B cell (primary cell): ENCODE measurements around the gene ANKRD30A. TPM values are rescaled to one million over a fixed set of nuclear protein-coding genes. Genes with fewer than 3 reads are reported as not detected.

Experiments used
- ATAC-seq: fragments of 200-7000 bp; cut with Tn5 transposase; one replicate; pipeline ENCODE4 v1.10.0; 2021; ENCODE audit warnings: low read depth, mild to moderate bottlenecking, moderate number of reproducible peaks, moderate library complexity
- CTCF ChIA-PET: fragments of 350-600 bp; sonication (Branson Sonifier 250); formaldehyde crosslinking; loops from one replicate; lab custom pipeline; 2021; ENCODE audit warnings: antibody characterized with exemption, inconsistent platforms; lab: Charles Lee
- POLR2A ChIA-PET: fragments of 350-600 bp; sonication (Branson Sonifier 250); formaldehyde crosslinking; loops from one replicate; lab custom pipeline; 2021; ENCODE audit warnings: antibody characterized with exemption; lab: Charles Lee
- DNase-seq: peaks from one replicate; pipeline ENCODE4 v3.0.0; 2013
- H2AFZ ChIP-seq: 2 replicates; pipeline ENCODE4 v1.6.1; 2012; ENCODE audit warnings: mild to moderate bottlenecking, low read depth, low read length; ENCODE audit not compliant: insufficient read depth, poor library complexity, severe bottlenecking
- H3K27ac ChIP-seq, 2 donors: 1 replicate in 1 of 2; 2 replicates in 1 of 2; pipeline ENCODE4 v1.5.1; 2012 to 2013; ENCODE audit warnings: low read length in 2 of 2, mild to moderate bottlenecking in 2 of 2, moderate library complexity in 1 of 2
- H3K27me3 ChIP-seq, 4 experiments: fragments of 200-600 bp in 1 of 4; sonication (generic) in 1 of 4; replicated peaks in 1 of 4; 1 replicate in 2 of 4; 2 replicates in 2 of 4; pipeline versions ENCODE4 v1.6.1 to v1.7.0; 2013 to 2016; ENCODE audit warnings: low read length in 3 of 4, mild to moderate bottlenecking in 2 of 4, mixed read lengths in 1 of 4, moderate library complexity in 1 of 4; ENCODE audit not compliant: insufficient read depth in 4 of 4, control insufficient read depth in 3 of 4; ENCODE audit errors: control extremely low read depth in 1 of 4
- H3K36me3 ChIP-seq, 2 experiments: replicated peaks in 1 of 2; 1 replicate in 1 of 2; 2 replicates in 1 of 2; pipeline versions ENCODE4 v1.6.1 to v1.7.1; 2013; ENCODE audit warnings: low read length in 1 of 2; ENCODE audit not compliant: insufficient read depth in 2 of 2, control insufficient read depth in 1 of 2; ENCODE audit errors: control extremely low read depth in 1 of 2, extremely low read depth in 1 of 2
- H3K4me1 ChIP-seq, 2 donors: fragments of 200-600 bp in 1 of 2; sonication (generic) in 1 of 2; 1 replicate in 1 of 2; 2 replicates in 1 of 2; pipeline versions ENCODE4 v1.5.1 to v1.6.1; 2013 to 2017; ENCODE audit warnings: low read length in 2 of 2; ENCODE audit not compliant: control insufficient read depth in 2 of 2, insufficient read depth in 2 of 2
- H3K4me2 ChIP-seq: replicated peaks from 2 replicates; pipeline ENCODE3; 2012; ENCODE audit warnings: mild to moderate bottlenecking, low read depth, low read length; ENCODE audit not compliant: poor library complexity, severe bottlenecking
- H3K4me3 ChIP-seq, 5 experiments: fragments of 200-600 bp in 1 of 5; sonication (generic) in 1 of 5; 1 replicate in 3 of 5; 2 replicates in 2 of 5; pipeline versions ENCODE4 v1.5.1 to v1.7.0; 2011 to 2016; ENCODE audit warnings: low read length in 4 of 5, mild to moderate bottlenecking in 4 of 5, low read depth in 2 of 5, control low read depth in 1 of 5, moderate library complexity in 1 of 5; ENCODE audit not compliant: insufficient read depth in 1 of 5; ENCODE audit errors: control extremely low read depth in 1 of 5, extremely low read depth in 1 of 5
- H3K79me2 ChIP-seq: fragments of 200-600 bp; sonication (generic); one replicate; pipeline ENCODE4 v1.6.0; 2016; ENCODE audit warnings: low read length; ENCODE audit not compliant: control insufficient read depth, insufficient read depth
- H3K9ac ChIP-seq: fragments of 200-600 bp; sonication (generic); 2 replicates; pipeline ENCODE4 v1.6.1; 2017; ENCODE audit warnings: mild to moderate bottlenecking, low read length, moderate library complexity
- H3K9me3 ChIP-seq, 3 donors: one replicate each; pipeline versions ENCODE4 v1.6.1 to v1.7.1; 2013; ENCODE audit warnings: low read length in 2 of 3; ENCODE audit not compliant: control insufficient read depth in 2 of 3, insufficient read depth in 1 of 3; ENCODE audit errors: control extremely low read depth in 1 of 3
- H4K20me1 ChIP-seq: 2 replicates; pipeline ENCODE4 v1.6.0; 2012; ENCODE audit warnings: mild to moderate bottlenecking, low read length; ENCODE audit not compliant: insufficient read depth, control insufficient read depth, poor library complexity, severe bottlenecking
- H3K27ac Mint-ChIP-seq: one replicate; pipeline ENCODE4 v1.8.0; 2021; ENCODE audit warnings: mixed read lengths
- H3K27me3 Mint-ChIP-seq: one replicate; pipeline ENCODE4 v1.8.0; 2021; ENCODE audit warnings: mixed read lengths
- H3K4me1 Mint-ChIP-seq: one replicate; pipeline ENCODE4 v1.8.0; 2021; ENCODE audit warnings: mixed read lengths
- H3K4me3 Mint-ChIP-seq: one replicate; pipeline ENCODE4 v1.8.0; 2021; ENCODE audit warnings: mixed read lengths
- H3K9me3 Mint-ChIP-seq: one replicate; pipeline ENCODE4 v1.8.0; 2022; ENCODE audit warnings: mixed read lengths; ENCODE audit not compliant: insufficient read depth
- CTCF ChIP-seq: fragments of 200-600 bp; IDR thresholded peaks from one replicate; pipeline ENCODE4 v1.8.0; 2022; ENCODE audit warnings: antibody characterized with exemption, mild to moderate bottlenecking
- EZH2 ChIP-seq: IDR thresholded peaks from 2 replicates; pipeline ENCODE4 v1.6.1; 2012; ENCODE audit warnings: borderline replicate concordance, low read depth, mild to moderate bottlenecking, moderate library complexity, low read length; ENCODE audit not compliant: insufficient read depth, poor library complexity, severe bottlenecking
- WGBS: methylation state at CpG from one replicate; pipeline ENCODE4 v1.1.5; 2013; ENCODE audit warnings: missing lambda C conversion rate; ENCODE audit not compliant: insufficient coverage; 5-methylcytosine and 5-hydroxymethylcytosine counted together
- intact Hi-C: fragments of 100-400 bp; cut with micrococcal nuclease; formaldehyde crosslinking; loops from one replicate; pipeline ENCODE4 v1.10.0; 2022
- polyA plus RNA-seq: library from polyadenylated mRNA; depleted of rRNA; stranded (reverse); fragments of >200 nt; gene quantifications from 2 replicates; pipeline ENCODE4 v1.2.3, GENCODE V29; 2012
- total RNA-seq, 2 donors: library from RNA; stranded (reverse); fragments of 120-200 nt in 1 of 2; gene quantifications; 1 replicate in 1 of 2; 2 replicates in 1 of 2; pipeline versions ENCODE4 v1.2.3 to v1.2.4, GENCODE V29; 2013 to 2022

Gene ANKRD30A
- total and polyA plus RNA-seq, 2 donors (not counting 1 experiment from before 2014, with no cell fraction given): not detected

GRCh38 chr10:37344413-37344812 lies 219.0 kb downstream of the ANKRD30A start:
- ChIA-PET CTCF (no interaction called here), POLR2A (no interaction called here)
- TF ChIP-seq EZH2 (no peak), CTCF (no peak)
- Histone ChIP-seq H4K20me1 (no peaks in the 10 kb centered on the region), H3K9me3 (peaks cover 0 to 13% (median 0%) of the 10 kb centered on the region in 3 donors), H3K79me2 (no peaks in the 10 kb centered on the region), H3K27me3 (no peaks in the 10 kb centered on the region), H3K4me3 (no peak overlapping the region), H3K4me1 (no peaks in the 10 kb centered on the region), H3K27ac (no peak overlapping the region), H2AFZ (no peak overlapping the region), H3K9ac (no peak overlapping the region), H3K4me2 (no peak overlapping the region), H3K36me3 (no peaks in the 10 kb centered on the region)
- no peaks in the 10 kb centered on the region for H3K4me1 Mint-ChIP-seq
- no peak overlapping the region for H3K4me3 Mint-ChIP-seq
- WGBS: 96% methylated on average over 2 of the region's 2 CpGs
- ATAC-seq (no peak), DNase-seq (no peak)
- no peak overlapping the region for H3K27ac Mint-ChIP-seq
- H3K27me3 Mint-ChIP-seq: no peaks in the 10 kb centered on the region
- peaks cover 6% of the 10 kb centered on the region for H3K9me3 Mint-ChIP-seq
- intact Hi-C loops: no loop called here

GRCh38 chr10:37379991-37380390 lies 254.6 kb downstream of the ANKRD30A start:
- Histone ChIP-seq H4K20me1 (no peaks in the 10 kb centered on the region), H3K79me2 (no peaks in the 10 kb centered on the region), H3K9me3 (peaks cover 0 to 15% (median 2%) of the 10 kb centered on the region in 3 donors), H2AFZ (no peak overlapping the region), H3K27ac (no peak overlapping the region), H3K9ac (no peak overlapping the region), H3K4me3 (no peak overlapping the region), H3K4me1 (no peaks in the 10 kb centered on the region), H3K4me2 (no peak overlapping the region), H3K27me3 (no peaks in the 10 kb centered on the region), H3K36me3 (no peaks in the 10 kb centered on the region)
- ATAC-seq: no peak
- 90% methylated on average over 3 of the region's 3 CpGs for WGBS
- ChIA-PET POLR2A (no interaction called here), CTCF (interaction anchor here (0.6 kb wide), 1 partner anchor 27 kb away, joined by 3 read pairs; no protein-coding TSS in a partner anchor)
- no peak overlapping the region for H3K4me3 Mint-ChIP-seq
- TF ChIP-seq EZH2: no peak
- peaks cover 19% of the 10 kb centered on the region for H3K9me3 Mint-ChIP-seq
- DNase-seq: no peak
- H3K27ac Mint-ChIP-seq: no peak overlapping the region
- intact Hi-C loops: no loop called here
- no peaks in the 10 kb centered on the region for H3K4me1 Mint-ChIP-seq
- no peaks in the 10 kb centered on the region for H3K27me3 Mint-ChIP-seq
